Dendritic cell treated with granulocyte-macrophage colony-stimulating factor and Interleukin-4, amounts not matched to agents 40 ng/mL and 50 ng/mL, for 4 days (primary cell): ENCODE data around the gene GUCY1A2.
"Not testable (repeated sequence)": the region's sequence is repeated elsewhere in the genome, so short reads cannot be mapped to it uniquely, and the experiment has no call there.

ENCODE experiments used
- H3K27ac Mint-ChIP-seq: one replicate; pipeline ENCODE4 v1.8.0; 2022; ENCODE audit warnings: mild to moderate bottlenecking, mixed read lengths
- H3K27me3 Mint-ChIP-seq: one replicate; pipeline ENCODE4 v1.8.0; 2022; ENCODE audit warnings: mild to moderate bottlenecking, mixed read lengths
- H3K36me3 Mint-ChIP-seq: one replicate; pipeline ENCODE4 v1.8.0; 2022; ENCODE audit warnings: low read depth, mixed read lengths
- H3K4me1 Mint-ChIP-seq: one replicate; pipeline ENCODE4 v1.8.0; 2022; ENCODE audit warnings: low read depth, mixed read lengths
- H3K4me3 Mint-ChIP-seq: one replicate; pipeline ENCODE4 v1.8.0; 2022; ENCODE audit warnings: mild to moderate bottlenecking, moderate library complexity, mixed read lengths
- H3K9me3 Mint-ChIP-seq: one replicate; pipeline ENCODE4 v1.8.0; 2022; ENCODE audit warnings: mixed read lengths
- intact Hi-C: fragments of 100-400 bp; cut with micrococcal nuclease; formaldehyde crosslinking; loops from one replicate; pipeline ENCODE4 v1.15.0; 2022

GUCY1A2 gene

DNA sequence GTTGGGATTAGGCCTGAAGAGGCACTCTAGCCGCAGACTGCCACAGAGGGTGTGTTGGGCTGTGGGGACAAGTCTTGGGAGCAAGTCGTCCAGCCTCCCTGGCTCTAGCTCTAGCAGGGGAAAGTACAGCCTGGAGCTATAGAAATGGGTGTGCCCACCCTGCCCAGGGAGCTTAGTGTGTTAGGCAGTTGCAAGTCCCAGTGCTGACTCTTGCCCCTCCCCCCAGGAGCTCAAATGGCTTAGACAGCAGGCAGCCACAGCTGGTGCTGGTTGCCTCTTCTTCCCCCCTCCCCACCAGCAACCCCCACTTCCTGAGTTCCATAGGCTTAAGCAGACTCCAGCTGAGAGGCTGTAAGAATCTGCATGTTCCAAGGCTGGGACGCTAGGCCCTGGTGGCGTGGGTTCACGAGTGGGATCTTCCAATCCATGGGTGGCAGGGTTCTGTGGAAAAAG lies 61.2 kb downstream of the GUCY1A2 start:
- H3K4me3 Mint-ChIP-seq: no peak overlapping the region
- no peaks in the 10 kb centered on the region for H3K4me1 Mint-ChIP-seq
- H3K27ac Mint-ChIP-seq: no peak overlapping the region
- intact Hi-C loops: no loop called here
- H3K9me3 Mint-ChIP-seq: peaks cover 16% of the 10 kb centered on the region
- H3K36me3 Mint-ChIP-seq: no peaks in the 10 kb centered on the region
- H3K27me3 Mint-ChIP-seq: no peaks in the 10 kb centered on the region

- no peak overlapping the region for H3K27ac Mint-ChIP-seq
- H3K9me3 Mint-ChIP-seq: no peaks in the 10 kb centered on the region
- no peak overlapping the region for H3K4me3 Mint-ChIP-seq
Observed at GRCh38 chr11:106950067-106950491, 68.2 kb downstream of the GUCY1A2 start.

GRCh38 chr11:106943089-106943488 lies 75.2 kb downstream of the GUCY1A2 start:
- H3K9me3 Mint-ChIP-seq: no peaks in the 10 kb centered on the region
- no peak overlapping the region for H3K4me3 Mint-ChIP-seq
- no peaks in the 10 kb centered on the region for H3K4me1 Mint-ChIP-seq
- no peak overlapping the region for H3K27ac Mint-ChIP-seq
- no peaks in the 10 kb centered on the region for H3K27me3 Mint-ChIP-seq
- intact Hi-C loops: no loop called here
- no peaks in the 10 kb centered on the region for H3K36me3 Mint-ChIP-seq

More at GRCh38 chr11:106950067-106950491, 68.2 kb downstream of the GUCY1A2 start:
- no peaks in the 10 kb centered on the region for H3K27me3 Mint-ChIP-seq
- no peaks in the 10 kb centered on the region for H3K4me1 Mint-ChIP-seq
- intact Hi-C loops: no loop called here
- H3K36me3 Mint-ChIP-seq: no peaks in the 10 kb centered on the region

- H3K4me1 Mint-ChIP-seq: no peaks in the 10 kb centered on the region
- H3K9me3 Mint-ChIP-seq: no peaks in the 10 kb centered on the region
- H3K27ac Mint-ChIP-seq: no peak overlapping the region
- H3K4me3 Mint-ChIP-seq: no peak overlapping the region
- intact Hi-C loops: no loop called here
- H3K27me3 Mint-ChIP-seq: no peaks in the 10 kb centered on the region
- H3K36me3 Mint-ChIP-seq: no peaks in the 10 kb centered on the region
Observed at GRCh38 chr11:106939157-106939556, 79.1 kb downstream of the GUCY1A2 start.

DNA sequence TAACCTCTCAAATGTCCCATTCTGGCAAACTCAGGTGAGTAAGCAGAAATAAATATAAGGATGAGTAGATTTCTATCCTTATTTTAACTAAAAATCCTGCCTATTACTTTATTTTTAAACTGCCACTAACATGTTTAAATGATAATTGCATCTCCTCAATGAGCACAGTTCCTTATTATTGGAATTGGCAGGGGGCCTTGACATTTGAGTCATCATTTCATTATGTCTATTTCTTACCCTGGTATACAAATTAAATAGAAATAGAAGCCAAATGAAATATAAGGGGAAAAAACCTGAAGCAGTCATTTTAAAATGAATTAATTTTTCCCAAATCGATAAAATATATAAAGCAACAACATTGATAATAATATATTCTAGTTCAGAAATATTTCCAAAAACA lies 81.2 kb downstream of the GUCY1A2 start:
- H3K4me1 Mint-ChIP-seq: no peaks in the 10 kb centered on the region

DNA sequence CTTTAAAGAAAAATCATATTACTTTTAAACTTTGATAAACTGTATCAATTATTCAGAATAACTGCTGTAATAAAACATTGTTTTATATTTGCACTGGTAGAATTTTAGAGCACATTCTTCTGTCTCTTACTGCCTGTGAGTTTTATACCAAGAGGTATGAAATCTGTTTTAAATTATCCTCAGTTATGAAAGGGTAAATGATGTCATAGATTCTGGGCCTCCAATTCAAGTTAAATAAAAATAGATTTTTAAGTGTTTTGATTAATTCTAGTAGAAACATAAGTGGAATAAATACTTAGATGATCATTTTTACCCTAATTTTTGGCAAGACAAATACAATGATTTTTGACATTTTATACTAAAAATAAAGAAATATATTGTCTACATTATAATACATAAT lies 93.0 kb downstream of the GUCY1A2 start:
- H3K27ac Mint-ChIP-seq: no peak overlapping the region
- intact Hi-C loops: no loop called here

More for the DNA sequence above, 81.2 kb downstream of the GUCY1A2 start:
- H3K36me3 Mint-ChIP-seq: no peaks in the 10 kb centered on the region
- no peaks in the 10 kb centered on the region for H3K27me3 Mint-ChIP-seq
- H3K9me3 Mint-ChIP-seq: no peaks in the 10 kb centered on the region
- no peak overlapping the region for H3K27ac Mint-ChIP-seq
- no peak overlapping the region for H3K4me3 Mint-ChIP-seq
- intact Hi-C loops: no loop called here

DNA sequence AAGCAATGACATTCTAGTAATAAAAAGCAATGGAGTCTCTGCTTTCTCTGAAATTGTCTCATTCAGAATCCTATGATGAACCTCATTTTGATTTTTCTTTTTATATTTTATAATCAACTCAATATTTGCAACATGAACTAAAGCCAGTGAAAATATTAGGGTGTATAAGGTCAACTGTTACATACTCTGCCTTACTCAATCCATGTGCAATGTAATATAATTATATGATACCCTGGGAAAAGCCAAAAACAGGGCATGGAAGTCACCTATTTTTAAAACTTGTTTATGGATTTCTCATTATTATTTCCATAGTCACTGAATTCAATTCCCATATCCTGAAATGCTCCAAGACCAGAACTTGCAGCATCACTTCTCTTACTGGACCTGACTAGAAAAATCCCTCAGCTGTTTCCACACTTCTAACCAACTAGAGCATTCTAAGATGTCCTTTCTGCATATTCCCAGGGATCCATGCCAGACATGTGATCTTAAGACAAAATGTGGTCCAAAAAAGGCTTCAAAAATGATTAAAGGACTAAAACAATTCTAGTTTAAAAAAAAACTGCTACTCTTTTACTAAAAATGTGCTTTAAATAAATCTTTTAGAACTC lies 97.3 kb downstream of the GUCY1A2 start:
- Mint-ChIP-seq H3K36me3 (no peaks in the 10 kb centered on the region), H3K27ac (no peak overlapping the region), H3K4me1 (no peaks in the 10 kb centered on the region), H3K27me3 (no peaks in the 10 kb centered on the region), H3K4me3 (no peak overlapping the region), H3K9me3 (no peaks in the 10 kb centered on the region)
- intact Hi-C loops: no loop called here

More for the DNA sequence above, 93.0 kb downstream of the GUCY1A2 start:
- Mint-ChIP-seq H3K36me3 (no peaks in the 10 kb centered on the region), H3K27me3 (no peaks in the 10 kb centered on the region), H3K4me3 (no peak overlapping the region), H3K4me1 (no peaks in the 10 kb centered on the region), H3K9me3 (no peaks in the 10 kb centered on the region)

DNA sequence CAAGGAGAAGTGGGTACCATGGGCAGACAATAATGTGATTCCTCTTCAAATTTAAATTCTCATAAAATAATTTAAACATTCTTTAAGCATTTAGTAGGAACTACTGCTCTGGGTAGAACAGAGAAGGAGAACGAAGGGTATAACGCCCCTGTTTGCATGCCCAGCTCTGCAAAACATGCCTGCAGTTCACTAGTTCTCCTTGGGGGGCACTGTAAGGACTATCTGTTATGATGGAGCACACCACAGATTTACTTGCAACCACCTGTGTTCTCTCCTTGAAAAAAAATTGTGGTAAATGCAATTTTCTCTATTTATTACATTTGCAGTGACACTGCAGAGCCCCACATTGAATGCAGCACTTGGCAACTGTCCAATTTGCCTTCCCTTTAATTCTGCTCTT lies 100.3 kb downstream of the GUCY1A2 start:
- intact Hi-C loops: no loop called here
- no peaks in the 10 kb centered on the region for H3K9me3 Mint-ChIP-seq
- H3K4me3 Mint-ChIP-seq: no peak overlapping the region
- H3K4me1 Mint-ChIP-seq: no peaks in the 10 kb centered on the region
- H3K27me3 Mint-ChIP-seq: no peaks in the 10 kb centered on the region
- no peaks in the 10 kb centered on the region for H3K36me3 Mint-ChIP-seq
- no peak overlapping the region for H3K27ac Mint-ChIP-seq

GRCh38 chr11:106914409-106914808 lies 103.9 kb downstream of the GUCY1A2 start:
- no peak overlapping the region for H3K4me3 Mint-ChIP-seq
- no peaks in the 10 kb centered on the region for H3K9me3 Mint-ChIP-seq
- H3K27me3 Mint-ChIP-seq: no peaks in the 10 kb centered on the region
- intact Hi-C loops: no loop called here
- H3K4me1 Mint-ChIP-seq: no peaks in the 10 kb centered on the region
- no peaks in the 10 kb centered on the region for H3K36me3 Mint-ChIP-seq
- no peak overlapping the region for H3K27ac Mint-ChIP-seq

- Mint-ChIP-seq H3K27me3 (no peaks in the 10 kb centered on the region), H3K4me3 (no peak overlapping the region), H3K9me3 (no peaks in the 10 kb centered on the region), H3K27ac (no peak overlapping the region), H3K36me3 (no peaks in the 10 kb centered on the region), H3K4me1 (no peaks in the 10 kb centered on the region)
- intact Hi-C loops: no loop called here
Observed at GRCh38 chr11:106913141-106913540, 105.1 kb downstream of the GUCY1A2 start.

DNA sequence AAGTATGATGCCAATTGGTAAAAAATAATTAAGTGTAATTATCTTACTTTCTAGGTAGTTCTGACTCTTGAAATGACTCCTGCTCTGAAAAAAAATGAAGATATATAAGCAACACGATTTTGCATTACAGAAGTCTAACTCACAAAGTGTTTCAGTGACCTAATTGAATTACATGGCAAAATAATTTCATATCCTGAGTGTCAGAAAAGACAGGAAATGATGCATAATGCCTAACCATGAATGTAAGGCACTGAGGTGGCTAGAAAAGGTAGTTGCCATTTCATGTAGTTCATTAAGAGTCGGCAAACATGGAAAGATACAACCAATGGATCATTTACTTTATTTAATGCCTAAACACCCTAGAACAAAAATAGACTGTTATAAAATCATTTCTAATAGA lies 113.5 kb downstream of the GUCY1A2 start:
- H3K27me3 Mint-ChIP-seq: no peaks in the 10 kb centered on the region
- H3K4me3 Mint-ChIP-seq: no peak overlapping the region
- no peaks in the 10 kb centered on the region for H3K36me3 Mint-ChIP-seq
- no peak overlapping the region for H3K27ac Mint-ChIP-seq
- H3K9me3 Mint-ChIP-seq: no peaks in the 10 kb centered on the region
- no peaks in the 10 kb centered on the region for H3K4me1 Mint-ChIP-seq
- intact Hi-C loops: no loop called here

DNA sequence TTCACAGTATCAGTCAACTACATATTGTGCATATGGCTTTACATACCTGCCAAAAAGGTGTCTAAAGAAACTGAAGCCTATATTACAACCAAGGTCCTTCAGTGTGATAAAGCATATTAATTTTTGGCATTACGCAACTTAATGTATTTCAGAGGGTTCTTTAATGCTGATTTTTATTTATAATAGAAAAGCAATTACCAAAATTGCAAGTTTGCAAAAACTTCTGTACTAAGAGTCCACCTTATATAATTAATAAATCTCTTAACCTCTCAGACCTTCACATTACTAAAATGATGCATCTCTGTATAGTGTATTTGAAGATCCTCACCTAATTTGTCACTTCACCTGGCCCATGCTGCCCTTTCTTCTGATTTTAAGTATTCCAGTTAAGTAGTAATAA lies 128.6 kb downstream of the GUCY1A2 start:
- Mint-ChIP-seq H3K4me1 (no peaks in the 10 kb centered on the region), H3K4me3 (no peak overlapping the region), H3K27ac (no peak overlapping the region), H3K9me3 (peaks cover 26% of the 10 kb centered on the region), H3K27me3 (no peaks in the 10 kb centered on the region), H3K36me3 (no peaks in the 10 kb centered on the region)
- intact Hi-C loops: no loop called here

GRCh38 chr11:106888386-106888785 lies 129.9 kb downstream of the GUCY1A2 start:
- no peaks in the 10 kb centered on the region for H3K36me3 Mint-ChIP-seq
- H3K27me3 Mint-ChIP-seq: no peaks in the 10 kb centered on the region
- intact Hi-C loops: no loop called here
- H3K4me3 Mint-ChIP-seq: no peak overlapping the region
- H3K4me1 Mint-ChIP-seq: no peaks in the 10 kb centered on the region
- H3K9me3 Mint-ChIP-seq: peaks cover 29% of the 10 kb centered on the region
- H3K27ac Mint-ChIP-seq: no peak overlapping the region

GRCh38 chr11:106883693-106884092 lies 134.6 kb downstream of the GUCY1A2 start:
- intact Hi-C loops, H3K4me1 Mint-ChIP-seq, H3K27me3 Mint-ChIP-seq, H3K36me3 Mint-ChIP-seq, H3K27ac Mint-ChIP-seq, H3K4me3 Mint-ChIP-seq: not testable (repeated sequence)
- H3K9me3 Mint-ChIP-seq: peaks cover 40% of the 10 kb centered on the region

- H3K4me3 Mint-ChIP-seq: no peak overlapping the region
- peaks cover 40% of the 10 kb centered on the region for H3K9me3 Mint-ChIP-seq
- H3K27ac Mint-ChIP-seq: no peak overlapping the region
- H3K36me3 Mint-ChIP-seq: no peaks in the 10 kb centered on the region
- intact Hi-C loops: no loop called here
- no peaks in the 10 kb centered on the region for H3K4me1 Mint-ChIP-seq
- H3K27me3 Mint-ChIP-seq: no peaks in the 10 kb centered on the region
Observed at GRCh38 chr11:106879832-106880546, 138.3 kb downstream of the GUCY1A2 start.
